Measurements from ENCODE around the gene P2RX1.

The P2RX1 gene

GRCh38 chr17:3905017-3905520 lies 11.2 kb downstream of the P2RX1 start:
- no peak for DNase-seq (ENCODE audit: low spot score)

GRCh38 chr17:3904501-3904900 lies 11.8 kb downstream of the P2RX1 start:
- DNase-seq (ENCODE audit: low spot score): no peak

GRCh38 chr17:3903881-3904290 lies 12.4 kb downstream of the P2RX1 start:
- DNase-seq (ENCODE audit: low spot score): no peak

- DNase-seq (ENCODE audit: low spot score): no peak
Measured at GRCh38 chr17:3903051-3903825, 13.0 kb downstream of the P2RX1 start.

GRCh38 chr17:3900646-3901045 lies 15.6 kb downstream of the P2RX1 start:
- no peak for DNase-seq (ENCODE audit: low spot score)

- no peak for DNase-seq (ENCODE audit: low spot score)
Measured at GRCh38 chr17:3897731-3898130, 18.5 kb downstream of the P2RX1 start.

- no peak for DNase-seq (ENCODE audit: low spot score)
Measured at GRCh38 chr17:3896968-3897235, 19.4 kb downstream of the P2RX1 start.

- DNase-seq (ENCODE audit: low spot score): no peak
Measured at GRCh38 chr17:3896108-3896967, 19.9 kb downstream of the P2RX1 start.

- no peak for DNase-seq (ENCODE audit: low spot score)
Measured at GRCh38 chr17:3895354-3895753, 20.9 kb downstream of the P2RX1 start.

GRCh38 chr17:3894911-3895343 lies 21.3 kb downstream of the P2RX1 start:
- no peak for DNase-seq (ENCODE audit: low spot score)

- no peak for DNase-seq (ENCODE audit: low spot score)
Measured at GRCh38 chr17:3894188-3894587, 22.1 kb downstream of the P2RX1 start.

- DNase-seq (ENCODE audit: low spot score): no peak
Measured at GRCh38 chr17:3893720-3894116, 22.5 kb downstream of the P2RX1 start.

- peak; percentile 84 for DNase-seq (ENCODE audit: low spot score)
Measured at GRCh38 chr17:3893003-3893719, 23.1 kb downstream of the P2RX1 start, which contains the start of gene CAMKK1. Gene CAMKK1 (minus strand): TSS chr17:3893053. CDS start chr17:3885687, 7,366 bp downstream.

GRCh38 chr17:3892095-3892998 lies 23.9 kb downstream of the P2RX1 start:
- peak; percentile 62 for DNase-seq (ENCODE audit: low spot score)

GRCh38 chr17:3891626-3892094 lies 24.6 kb downstream of the P2RX1 start:
- DNase-seq (ENCODE audit: low spot score): no peak

- no peak for DNase-seq (ENCODE audit: low spot score)
Measured at GRCh38 chr17:3890878-3891219, 25.4 kb downstream of the P2RX1 start.

GRCh38 chr17:3890082-3890877 lies 26.0 kb downstream of the P2RX1 start:
- peak; percentile 88 for DNase-seq (ENCODE audit: low spot score)

- no peak for DNase-seq (ENCODE audit: low spot score)
Measured at GRCh38 chr17:3889325-3890012, 26.8 kb downstream of the P2RX1 start.

GRCh38 chr17:3888343-3889171 lies 27.7 kb downstream of the P2RX1 start:
- peak; percentile 96 for DNase-seq (ENCODE audit: low spot score)
